Coronary artery (tissue), 2 donors: Measurements from ENCODE around the gene VGF.
A peak's percentile ranks its signal among the peaks of the same experiment; 100 is the strongest.
"Not testable (repeated sequence)": the region's sequence is repeated elsewhere in the genome, so short reads cannot be mapped to it uniquely, and the experiment has no call there.

ENCODE experiments used
- DNase-seq: peaks from one replicate; pipeline ENCODE4 v3.0.0-alpha.2; 2017; ENCODE audit warnings: low spot score
- H3K27ac ChIP-seq, 2 donors: fragments of 200-600 bp; sonication (generic); one replicate each; pipeline ENCODE4 v1.5.1; 2016 to 2019
- H3K4me3 ChIP-seq: fragments of 200-600 bp; sonication (generic); 2 replicates; pipeline ENCODE4 v1.5.1; 2016; ENCODE audit warnings: mild to moderate bottlenecking, moderate library complexity
- TF ChIP-seq, protein P1 (sequence below): fragments of 200-600 bp; sonication (generic); IDR thresholded peaks from one replicate; pipeline ENCODE4 v1.5.1; 2019; ENCODE audit warnings: antibody characterized with exemption

The VGF gene

DNA sequence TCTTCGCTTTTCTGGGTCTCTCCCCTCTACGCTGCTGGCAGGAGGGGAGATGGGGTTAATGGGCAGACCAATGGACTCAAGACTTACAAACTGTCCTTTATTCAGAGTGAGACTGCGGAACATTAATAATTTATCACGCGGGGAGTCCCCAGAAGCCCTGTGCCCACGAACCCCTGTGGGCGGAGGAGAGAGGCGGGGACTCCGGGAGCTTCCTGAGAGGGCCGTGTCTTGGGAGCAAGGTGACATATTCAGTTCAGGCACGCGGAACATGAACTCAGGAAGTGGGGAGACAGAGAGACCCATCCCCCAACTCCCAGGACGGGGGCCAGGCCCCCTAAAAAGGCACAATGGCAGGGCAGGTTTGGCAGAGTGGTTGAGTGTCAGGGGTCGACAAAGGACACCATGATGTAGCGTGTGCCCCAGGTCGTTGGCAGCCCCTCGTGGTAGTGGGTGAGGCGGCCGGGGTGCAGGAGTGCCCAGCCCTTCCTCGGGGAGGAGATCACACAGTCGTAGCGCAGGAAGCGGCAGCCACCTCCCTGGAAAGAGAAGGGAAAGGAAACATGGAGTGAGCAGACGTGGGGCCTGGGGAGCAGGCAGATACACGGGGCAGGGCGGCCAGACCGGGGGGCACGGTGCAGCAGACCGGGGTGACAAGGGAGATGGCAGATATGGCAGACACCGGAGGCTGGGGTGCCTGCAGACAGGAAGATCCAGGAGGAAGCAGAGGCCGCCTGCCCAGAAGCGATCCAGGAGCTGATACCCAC, 40.7 kb upstream of the VGF start:
- Histone ChIP-seq H3K4me3 (no peak overlapping the region), H3K27ac (no peak overlapping the region)
- DNase-seq: no peak
- TF ChIP-seq, protein P1, sequence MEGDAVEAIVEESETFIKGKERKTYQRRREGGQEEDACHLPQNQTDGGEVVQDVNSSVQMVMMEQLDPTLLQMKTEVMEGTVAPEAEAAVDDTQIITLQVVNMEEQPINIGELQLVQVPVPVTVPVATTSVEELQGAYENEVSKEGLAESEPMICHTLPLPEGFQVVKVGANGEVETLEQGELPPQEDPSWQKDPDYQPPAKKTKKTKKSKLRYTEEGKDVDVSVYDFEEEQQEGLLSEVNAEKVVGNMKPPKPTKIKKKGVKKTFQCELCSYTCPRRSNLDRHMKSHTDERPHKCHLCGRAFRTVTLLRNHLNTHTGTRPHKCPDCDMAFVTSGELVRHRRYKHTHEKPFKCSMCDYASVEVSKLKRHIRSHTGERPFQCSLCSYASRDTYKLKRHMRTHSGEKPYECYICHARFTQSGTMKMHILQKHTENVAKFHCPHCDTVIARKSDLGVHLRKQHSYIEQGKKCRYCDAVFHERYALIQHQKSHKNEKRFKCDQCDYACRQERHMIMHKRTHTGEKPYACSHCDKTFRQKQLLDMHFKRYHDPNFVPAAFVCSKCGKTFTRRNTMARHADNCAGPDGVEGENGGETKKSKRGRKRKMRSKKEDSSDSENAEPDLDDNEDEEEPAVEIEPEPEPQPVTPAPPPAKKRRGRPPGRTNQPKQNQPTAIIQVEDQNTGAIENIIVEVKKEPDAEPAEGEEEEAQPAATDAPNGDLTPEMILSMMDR: no peak

DNA sequence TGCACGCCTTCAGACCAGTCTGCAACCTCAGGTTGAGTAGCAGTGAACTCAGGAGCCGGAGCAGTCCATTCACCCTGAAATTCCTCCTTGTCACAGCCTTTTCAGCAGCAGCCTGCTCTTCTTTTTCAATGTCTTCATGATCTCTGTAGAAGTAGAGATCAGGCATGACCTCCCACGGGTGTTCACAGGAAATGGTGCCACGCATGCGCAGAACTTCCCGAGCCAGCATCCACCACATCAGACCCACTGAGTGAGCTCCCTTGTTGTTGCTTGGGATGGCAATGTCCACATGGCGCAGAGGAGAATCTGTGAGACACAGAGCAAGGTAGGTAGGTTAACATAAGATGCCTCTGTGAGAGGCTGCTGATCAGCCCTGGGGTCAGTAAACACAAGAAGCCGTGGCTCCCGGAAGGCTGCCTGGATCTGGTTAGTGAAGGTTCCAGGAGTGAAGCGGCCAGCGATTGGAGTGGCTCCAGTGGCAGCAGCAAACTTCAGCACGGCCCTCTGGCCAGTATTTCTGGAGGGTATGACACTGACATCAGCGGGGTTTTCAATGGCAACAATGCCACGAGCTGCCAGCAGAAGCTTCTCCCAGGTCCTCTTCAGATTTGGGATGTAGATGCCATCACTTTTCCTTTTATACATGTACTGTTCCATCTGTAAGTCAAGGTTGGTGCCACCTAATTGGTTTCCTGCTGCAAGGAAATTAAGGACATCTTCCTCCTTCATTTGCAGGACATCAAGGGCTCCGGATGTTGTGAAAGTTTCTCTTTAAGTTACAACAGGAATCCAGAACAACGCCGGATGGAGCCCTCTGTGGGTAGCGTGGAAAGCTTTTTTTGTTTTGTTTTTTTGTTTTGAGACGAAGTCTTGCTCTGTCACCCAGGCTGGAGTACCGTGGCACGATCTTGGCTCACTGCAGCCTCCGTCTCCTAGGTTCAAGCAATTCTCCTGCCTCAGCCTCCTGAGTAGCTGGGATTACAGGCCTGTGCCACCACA, 38.7 kb upstream of the VGF start:
- not testable (repeated sequence) for DNase-seq, H3K4me3 ChIP-seq

DNA sequence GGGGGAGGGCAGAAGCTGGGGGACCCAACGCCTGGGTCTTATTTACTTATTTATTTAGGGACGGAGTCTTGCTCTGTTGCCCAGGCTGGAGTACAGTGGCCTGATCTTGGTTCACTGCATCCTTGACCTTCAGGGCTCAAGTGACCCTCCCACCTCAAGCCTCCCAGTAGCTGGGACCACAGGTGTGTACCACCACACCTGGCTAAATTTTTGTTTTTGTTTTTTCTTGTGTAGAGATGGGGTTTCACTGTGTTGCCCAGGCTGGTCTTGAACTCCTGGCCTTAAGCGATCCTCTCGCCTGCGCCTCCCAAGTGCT, 37.2 kb upstream of the VGF start:
- Histone ChIP-seq H3K4me3 (no peak overlapping the region), H3K27ac (no peak overlapping the region)

More for the DNA sequence above, 38.7 kb upstream of the VGF start:
- H3K27ac ChIP-seq: not testable (repeated sequence)

DNA sequence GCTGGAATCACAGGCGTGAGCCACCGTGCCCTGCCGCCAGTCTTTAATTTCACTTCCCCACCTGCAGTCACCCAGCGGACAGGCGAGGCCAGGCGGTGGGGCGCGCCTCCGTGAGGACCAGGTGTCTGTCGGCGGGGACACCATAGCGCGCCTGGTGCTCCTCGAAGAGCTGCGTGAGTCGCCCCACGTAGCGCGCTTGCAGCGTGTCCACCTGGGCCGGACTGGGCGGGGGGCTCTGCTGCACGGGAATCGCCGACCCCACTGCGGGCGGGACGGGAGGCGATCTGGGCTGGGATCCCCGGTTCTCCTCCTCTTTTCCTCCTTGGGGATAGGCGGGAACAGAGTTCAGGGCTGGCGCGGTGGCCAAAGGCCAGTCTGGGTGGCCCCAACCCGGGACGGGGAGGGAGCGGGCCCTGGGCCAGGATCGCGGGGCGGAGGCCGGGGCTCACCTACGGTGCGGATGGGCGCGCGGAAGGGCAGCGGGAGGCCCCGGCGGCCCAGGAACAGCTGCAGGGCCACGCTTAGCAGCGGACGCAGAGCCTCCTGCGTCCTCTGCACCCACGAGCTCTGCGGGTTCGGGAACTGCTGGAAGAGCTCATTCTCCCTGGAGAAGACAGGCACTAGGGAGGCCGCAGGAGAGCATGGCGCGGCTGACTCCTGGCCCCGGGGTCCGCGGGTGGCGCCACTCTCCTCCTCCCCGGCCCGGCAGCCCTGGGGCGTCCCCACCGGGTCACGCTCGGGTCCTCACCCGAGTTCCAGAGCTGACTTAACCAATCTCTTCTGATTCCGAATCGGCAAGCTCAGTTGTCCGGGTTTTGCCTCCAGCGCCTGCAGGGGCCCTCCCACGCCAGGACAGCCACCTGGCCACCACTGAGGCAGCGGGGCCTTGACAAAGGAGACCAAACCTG, 36.6 kb upstream of the VGF start:
- Histone ChIP-seq H3K27ac (no peak overlapping the region), H3K4me3 (peak overlapping the region; percentile 57)
- TF ChIP-seq, protein P1: no peak
- DNase-seq: no peak

More for the DNA sequence above, 37.2 kb upstream of the VGF start:
- no peak for DNase-seq
- TF ChIP-seq, protein P1: no peak

DNA sequence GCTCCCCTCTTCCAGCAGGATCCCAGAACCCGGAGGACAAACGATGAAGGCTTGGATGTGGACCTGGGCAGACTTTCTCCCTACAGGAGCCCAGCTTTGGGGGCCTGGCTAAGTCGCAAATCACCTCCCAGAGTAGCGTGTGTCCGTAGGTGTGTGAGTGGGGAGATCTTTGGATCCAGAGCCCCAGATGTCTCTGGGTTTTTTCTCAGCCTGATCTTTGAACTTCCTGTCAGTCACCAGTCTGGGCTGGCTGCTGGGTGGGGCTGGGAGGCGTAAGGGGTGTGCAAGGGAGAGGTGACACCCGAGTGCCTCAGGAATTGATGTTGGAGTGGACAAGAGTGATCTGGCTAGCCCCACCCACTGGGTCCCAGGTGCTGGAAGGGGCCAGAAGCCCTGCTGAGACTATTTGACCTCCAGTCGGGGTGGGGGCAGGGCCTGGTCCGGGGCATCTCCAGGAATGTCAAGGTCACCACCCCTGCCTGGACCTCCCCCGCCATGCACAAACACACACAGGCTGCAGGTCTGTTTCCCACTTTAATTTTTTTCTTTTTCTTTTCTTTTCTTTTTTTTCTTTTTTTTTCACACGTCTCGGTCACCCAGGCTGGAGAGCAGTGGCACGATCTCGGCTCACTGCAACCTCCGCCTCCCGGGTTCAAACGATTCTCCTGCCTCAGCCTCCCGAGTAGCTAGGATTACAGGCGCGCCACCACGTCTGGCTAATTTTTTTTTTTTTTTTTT, 35.7 kb upstream of the VGF start, which contains the start of gene MOGAT3:
Gene MOGAT3 (minus strand): TSS at position 175 of the 738 bp plus-strand sequence. CDS start 182 bp downstream, outside the sequence.
- Histone ChIP-seq H3K4me3 (peak within 1 kb of the TSS; percentile 57), H3K27ac (no peak within 1 kb of the TSS)
- DNase-seq: no peak
- TF ChIP-seq, protein P1: no peak

DNA sequence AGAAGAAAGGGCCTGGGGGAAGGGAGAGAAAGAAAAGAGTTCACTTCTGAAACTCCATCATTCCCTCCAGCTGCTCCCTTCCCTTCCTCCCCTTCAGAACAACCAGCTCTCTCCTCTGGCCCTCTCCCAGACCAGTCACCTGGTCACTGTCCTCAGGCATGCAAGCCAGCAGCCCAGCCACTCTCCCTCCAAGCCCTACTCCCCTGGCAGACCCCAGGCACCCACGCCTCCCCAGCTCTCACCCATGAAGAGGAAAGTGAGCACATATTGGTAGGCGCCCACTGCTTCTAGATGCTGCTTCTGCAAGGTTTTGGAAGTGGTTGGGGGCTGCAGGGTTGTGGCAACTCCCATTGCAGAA, 35.1 kb upstream of the VGF start:
- Histone ChIP-seq H3K4me3 (no peak overlapping the region), H3K27ac (no peak overlapping the region)
- no peak for DNase-seq
- TF ChIP-seq, protein P1: no peak

DNA sequence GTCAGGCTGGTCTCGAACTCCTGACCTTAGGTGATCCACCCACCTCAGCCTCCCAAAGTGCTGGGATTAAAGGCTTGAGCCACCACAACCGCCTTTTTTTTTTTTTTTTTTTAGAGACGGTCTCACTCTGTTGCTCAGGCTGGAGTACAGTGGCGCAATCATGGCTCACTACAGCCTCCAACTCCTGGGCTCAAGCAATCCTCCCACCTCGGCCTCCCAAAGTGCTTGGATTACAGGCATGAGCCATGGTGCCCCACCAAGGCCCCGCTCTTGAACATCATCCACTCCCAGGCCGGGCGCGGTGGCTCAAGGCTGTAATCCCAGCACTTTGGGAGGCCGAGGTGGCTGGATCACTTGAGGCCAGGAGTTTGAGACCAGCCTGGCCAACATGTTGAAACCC, 34.2 kb upstream of the VGF start:
- H3K4me3 ChIP-seq, H3K27ac ChIP-seq, DNase-seq: not testable (repeated sequence)
